Osteocyte (in vitro differentiated cells): ENCODE measurements around the gene DHX38. TPM values are rescaled to one million over a fixed set of nuclear protein-coding genes. Genes with fewer than 3 reads are reported as not detected.
"Not testable (repeated sequence)": the region's sequence is repeated elsewhere in the genome, so short reads cannot be mapped to it uniquely, and the experiment has no call there.

Experiments used
- DNase-seq: peaks from one replicate; pipeline ENCODE4 v3.0.0; 2021; ENCODE audit warnings: mixed read lengths; ENCODE audit not compliant: unreplicated experiment; ENCODE audit errors: extremely low spot score
- H3K27ac Mint-ChIP-seq: one replicate; pipeline ENCODE4 v1.8.0; 2021; ENCODE audit warnings: mild to moderate bottlenecking, mixed read lengths; ENCODE audit not compliant: unreplicated experiment
- H3K27me3 Mint-ChIP-seq: one replicate; pipeline ENCODE4 v1.8.0; 2021; ENCODE audit warnings: mixed read lengths; ENCODE audit not compliant: unreplicated experiment
- H3K36me3 Mint-ChIP-seq: one replicate; pipeline ENCODE4 v1.8.0; 2021; ENCODE audit warnings: mixed read lengths; ENCODE audit not compliant: unreplicated experiment
- H3K4me1 Mint-ChIP-seq: one replicate; pipeline ENCODE4 v1.8.0; 2021; ENCODE audit warnings: mixed read lengths; ENCODE audit not compliant: unreplicated experiment
- H3K4me3 Mint-ChIP-seq: one replicate; pipeline ENCODE4 v1.8.0; 2021; ENCODE audit warnings: mild to moderate bottlenecking, moderate library complexity, mixed read lengths; ENCODE audit not compliant: unreplicated experiment
- H3K9me3 Mint-ChIP-seq: one replicate; pipeline ENCODE4 v1.8.0; 2021; ENCODE audit warnings: mixed read lengths; ENCODE audit not compliant: unreplicated experiment
- total RNA-seq: library from RNA; stranded (reverse); gene quantifications from 2 replicates; pipeline ENCODE4 v1.2.1, GENCODE V29; 2021
- TF ChIP-seq, protein P1 (sequence below): fragments of 200-600 bp; sonication (generic); IDR thresholded peaks from 2 replicates; pipeline ENCODE4 v1.5.0; 2021; ENCODE audit warnings: antibody characterized with exemption, mild to moderate bottlenecking, moderate library complexity

Gene DHX38
- total RNA-seq, 1 donor from 2014 or later: 59.3 TPM

DNA sequence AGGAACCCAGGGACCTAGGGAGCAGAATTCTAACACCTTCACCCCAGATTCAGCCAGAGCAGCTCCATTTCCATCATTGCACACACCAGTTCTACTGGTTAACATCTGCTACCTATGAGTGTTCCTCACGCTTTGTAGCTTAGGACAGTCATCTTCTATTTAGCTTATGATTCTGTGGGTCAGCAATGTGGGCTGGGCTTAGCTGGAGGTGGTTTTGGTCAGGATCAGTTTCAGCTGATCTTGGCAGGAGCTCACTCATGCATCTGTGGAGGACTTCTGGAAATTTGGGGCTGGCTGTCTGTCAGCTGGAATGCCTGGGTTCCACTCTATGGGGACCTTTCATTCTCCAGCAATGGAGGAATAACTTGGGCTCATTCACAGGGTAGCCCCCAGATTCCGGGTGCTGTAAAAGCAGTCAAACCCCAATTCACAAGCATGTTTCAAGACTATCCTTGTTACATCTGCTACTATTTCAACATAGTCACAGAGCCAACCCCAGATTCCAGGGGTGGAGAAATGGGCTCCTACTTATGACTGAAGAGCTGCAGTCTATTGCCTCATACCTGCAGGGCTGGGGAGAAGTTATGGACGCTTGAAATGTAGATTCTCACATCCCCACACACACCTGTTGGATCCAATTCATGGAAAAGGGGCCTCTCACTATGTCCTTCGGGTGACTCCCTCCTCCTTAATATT lies 42.7 kb upstream of the DHX38 start:
- no peak for DNase-seq
- peaks cover 9% of the 10 kb centered on the region for H3K9me3 Mint-ChIP-seq
- H3K4me3 Mint-ChIP-seq: no peak overlapping the region
- peaks cover 4% of the 10 kb centered on the region for H3K27me3 Mint-ChIP-seq
- no peaks in the 10 kb centered on the region for H3K36me3 Mint-ChIP-seq
- H3K27ac Mint-ChIP-seq: no peak overlapping the region
- H3K4me1 Mint-ChIP-seq: no peaks in the 10 kb centered on the region
- TF ChIP-seq, protein P1, sequence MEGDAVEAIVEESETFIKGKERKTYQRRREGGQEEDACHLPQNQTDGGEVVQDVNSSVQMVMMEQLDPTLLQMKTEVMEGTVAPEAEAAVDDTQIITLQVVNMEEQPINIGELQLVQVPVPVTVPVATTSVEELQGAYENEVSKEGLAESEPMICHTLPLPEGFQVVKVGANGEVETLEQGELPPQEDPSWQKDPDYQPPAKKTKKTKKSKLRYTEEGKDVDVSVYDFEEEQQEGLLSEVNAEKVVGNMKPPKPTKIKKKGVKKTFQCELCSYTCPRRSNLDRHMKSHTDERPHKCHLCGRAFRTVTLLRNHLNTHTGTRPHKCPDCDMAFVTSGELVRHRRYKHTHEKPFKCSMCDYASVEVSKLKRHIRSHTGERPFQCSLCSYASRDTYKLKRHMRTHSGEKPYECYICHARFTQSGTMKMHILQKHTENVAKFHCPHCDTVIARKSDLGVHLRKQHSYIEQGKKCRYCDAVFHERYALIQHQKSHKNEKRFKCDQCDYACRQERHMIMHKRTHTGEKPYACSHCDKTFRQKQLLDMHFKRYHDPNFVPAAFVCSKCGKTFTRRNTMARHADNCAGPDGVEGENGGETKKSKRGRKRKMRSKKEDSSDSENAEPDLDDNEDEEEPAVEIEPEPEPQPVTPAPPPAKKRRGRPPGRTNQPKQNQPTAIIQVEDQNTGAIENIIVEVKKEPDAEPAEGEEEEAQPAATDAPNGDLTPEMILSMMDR: no peak

DNA sequence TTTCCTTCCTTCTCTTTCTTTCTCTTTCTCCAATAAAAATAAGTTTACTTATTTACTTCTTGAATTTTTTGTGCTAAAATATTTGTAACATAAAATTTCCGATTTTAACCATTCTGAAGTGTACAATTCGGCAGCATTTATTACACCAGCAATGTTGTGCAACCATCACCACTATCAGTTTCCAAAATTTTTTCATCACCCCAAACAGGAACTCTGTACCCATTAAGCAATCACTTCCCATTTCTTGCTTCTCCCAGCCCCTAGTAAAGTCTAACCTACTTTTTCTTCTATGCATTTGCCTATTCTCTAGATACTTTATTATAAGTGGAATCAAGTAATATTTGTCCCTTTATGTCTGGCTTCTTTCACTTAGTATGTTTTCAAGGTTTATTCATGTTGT lies 41.8 kb upstream of the DHX38 start:
- Mint-ChIP-seq H3K4me3 (no peak overlapping the region), H3K36me3 (no peaks in the 10 kb centered on the region), H3K4me1 (no peaks in the 10 kb centered on the region), H3K9me3 (peaks cover 9% of the 10 kb centered on the region), H3K27me3 (peaks cover 4% of the 10 kb centered on the region), H3K27ac (no peak overlapping the region)
- TF ChIP-seq, protein P1: no peak
- DNase-seq: no peak

DNA sequence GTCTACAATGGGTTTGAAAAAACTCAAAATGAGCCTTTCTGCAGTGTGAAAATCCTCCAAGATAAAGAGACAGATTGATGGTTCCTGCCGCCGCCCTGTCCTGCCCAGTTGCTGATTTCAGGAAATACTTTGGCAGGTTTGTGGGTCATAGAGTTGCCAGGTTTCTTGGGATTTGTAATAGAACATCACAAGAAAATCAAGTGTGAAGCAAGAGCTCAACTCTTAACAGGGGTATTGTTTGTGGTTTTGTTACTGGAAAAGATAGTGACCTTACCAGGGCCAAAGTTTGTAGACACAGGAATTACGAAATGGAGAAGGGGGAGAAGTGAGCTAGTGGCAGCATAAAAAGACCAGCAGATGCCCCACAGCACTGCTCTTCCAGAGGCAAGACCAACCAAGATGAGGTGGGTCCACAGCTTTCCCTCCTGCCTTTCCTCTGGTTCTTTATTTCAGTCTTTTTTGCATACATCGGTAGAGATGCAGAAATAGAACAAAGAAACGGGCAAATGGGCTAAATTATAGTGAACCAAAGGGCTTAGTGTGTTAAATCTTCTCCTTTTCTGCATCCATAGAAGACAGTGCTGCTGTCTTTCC lies 39.3 kb upstream of the DHX38 start, which contains the start of gene HP:
HP (plus strand) TSS at position 252 of the 594 bp plus-strand sequence; CDS start at position 400, 148 bp downstream.
- DNase-seq, H3K4me1 Mint-ChIP-seq, H3K36me3 Mint-ChIP-seq, H3K4me3 Mint-ChIP-seq, H3K27me3 Mint-ChIP-seq, H3K27ac Mint-ChIP-seq, H3K9me3 Mint-ChIP-seq: not testable (repeated sequence)

DNA sequence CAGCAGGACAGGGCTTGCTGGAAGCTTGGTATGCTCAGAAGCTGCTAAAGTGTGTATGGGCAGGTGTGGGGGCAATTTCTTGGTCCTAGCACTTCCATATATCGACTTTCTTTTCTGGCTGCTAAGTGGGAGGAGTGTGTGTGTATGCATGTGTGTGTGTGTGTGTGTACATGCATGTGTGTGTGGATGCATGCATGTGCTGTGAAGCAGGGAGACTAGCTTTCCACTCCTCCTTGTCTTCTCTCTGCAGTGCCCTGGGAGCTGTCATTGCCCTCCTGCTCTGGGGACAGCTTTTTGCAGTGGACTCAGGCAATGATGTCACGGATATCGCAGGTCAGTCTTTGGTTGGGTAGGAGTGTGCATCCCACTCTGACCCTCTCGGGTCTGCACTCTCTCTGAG lies 37.7 kb upstream of the DHX38 start:
- no peak for DNase-seq
- no peaks in the 10 kb centered on the region for H3K9me3 Mint-ChIP-seq
- no peak overlapping the region for H3K4me3 Mint-ChIP-seq
- H3K27me3 Mint-ChIP-seq: peaks cover 8% of the 10 kb centered on the region
- no peaks in the 10 kb centered on the region for H3K36me3 Mint-ChIP-seq
- TF ChIP-seq, protein P1: no peak
- no peak overlapping the region for H3K27ac Mint-ChIP-seq
- H3K4me1 Mint-ChIP-seq: no peaks in the 10 kb centered on the region

DNA sequence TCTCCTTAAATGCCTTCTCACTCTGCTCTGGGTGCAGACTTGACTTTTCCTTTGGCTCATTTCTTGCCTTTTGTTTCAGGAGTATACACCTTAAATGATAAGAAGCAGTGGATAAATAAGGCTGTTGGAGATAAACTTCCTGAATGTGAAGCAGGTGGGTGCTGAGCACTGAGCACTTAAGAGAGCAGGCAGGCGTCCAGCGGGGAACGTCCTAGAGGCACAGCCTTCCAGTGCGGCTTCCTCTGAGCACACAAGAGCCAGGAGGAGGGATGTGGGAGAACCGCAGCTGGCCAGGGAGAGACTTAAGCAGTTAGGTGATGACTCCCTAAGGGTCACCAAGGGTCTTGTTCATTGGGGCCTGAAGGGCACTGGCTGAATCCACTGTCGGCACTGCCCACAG lies 36.3 kb upstream of the DHX38 start:
- H3K27me3 Mint-ChIP-seq, H3K36me3 Mint-ChIP-seq, H3K4me1 Mint-ChIP-seq, H3K27ac Mint-ChIP-seq, DNase-seq, H3K4me3 Mint-ChIP-seq, H3K9me3 Mint-ChIP-seq: not testable (repeated sequence)

DNA sequence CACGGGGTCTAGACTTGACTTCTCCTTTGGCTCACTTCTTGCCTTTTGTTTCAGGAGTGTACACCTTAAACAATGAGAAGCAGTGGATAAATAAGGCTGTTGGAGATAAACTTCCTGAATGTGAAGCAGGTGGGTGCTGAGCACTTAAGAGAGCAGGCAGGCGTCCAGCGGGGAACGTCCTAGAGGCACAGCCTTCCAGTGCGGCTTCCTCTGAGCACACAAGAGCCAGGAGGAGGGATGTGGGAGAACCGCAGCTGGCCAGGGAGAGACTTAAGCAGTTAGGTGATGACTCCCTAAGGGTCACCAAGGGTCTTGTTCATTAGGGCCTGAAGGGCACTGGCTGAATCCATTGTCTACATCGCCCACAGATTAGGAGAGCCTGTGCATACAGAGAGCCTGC lies 34.6 kb upstream of the DHX38 start:
- not testable (repeated sequence) for DNase-seq, H3K36me3 Mint-ChIP-seq, H3K27me3 Mint-ChIP-seq, H3K4me1 Mint-ChIP-seq, H3K27ac Mint-ChIP-seq, H3K9me3 Mint-ChIP-seq, H3K4me3 Mint-ChIP-seq
